ENCODE measurements around the gene INTS1.

GRCh38 chr7:1513657-1514095, 9.5 kb upstream of the INTS1 start:
- TF ChIP-seq POLR2A (IDR thresholded peaks at IDR 0.05) (no peak), CTCF (IDR thresholded peaks at IDR 0.05) (no peak), EP300 (IDR thresholded peaks at IDR 0.05) (no peak)
